Mesothelial cell of epicardium (in vitro differentiated cells): Measurements from ENCODE around the gene HCN4. TPM values are rescaled to one million over a fixed set of nuclear protein-coding genes. Genes with fewer than 3 reads are reported as not detected.

ENCODE experiments used
- DNase-seq, 2 experiments: peaks; one replicate each; pipeline ENCODE4 v3.0.0; 2021; ENCODE audit warnings: low spot score in 2 of 2; ENCODE audit not compliant: unreplicated experiment in 2 of 2
- H3K27ac Mint-ChIP-seq: 2 replicates; pipeline ENCODE4 v1.8.0; 2021; ENCODE audit warnings: mixed read lengths
- H3K27me3 Mint-ChIP-seq: 2 replicates; pipeline ENCODE4 v1.8.0; 2021; ENCODE audit warnings: low read depth, mixed read lengths
- H3K36me3 Mint-ChIP-seq: 2 replicates; pipeline ENCODE4 v1.8.0; 2021; ENCODE audit warnings: mixed read lengths
- H3K4me1 Mint-ChIP-seq: 2 replicates; pipeline ENCODE4 v1.8.0; 2021; ENCODE audit warnings: mixed read lengths
- H3K4me3 Mint-ChIP-seq: 2 replicates; pipeline ENCODE4 v1.8.0; 2021; ENCODE audit warnings: mild to moderate bottlenecking, moderate library complexity, mixed read lengths
- H3K9me3 Mint-ChIP-seq: 2 replicates; pipeline ENCODE4 v1.8.0; 2021; ENCODE audit warnings: mixed read lengths
- total RNA-seq: library from RNA; stranded (reverse); gene quantifications from 3 replicates; pipeline ENCODE4 v1.2.1, GENCODE V29; 2021
- TF ChIP-seq, protein P1 (sequence below): fragments of 200-600 bp; sonication (generic); IDR thresholded peaks from one replicate; pipeline ENCODE4 v1.5.0; 2021; ENCODE audit warnings: antibody characterized with exemption; ENCODE audit not compliant: unreplicated experiment

The HCN4 gene
- total RNA-seq, 1 donor from 2014 or later = 0.69 TPM

DNA sequence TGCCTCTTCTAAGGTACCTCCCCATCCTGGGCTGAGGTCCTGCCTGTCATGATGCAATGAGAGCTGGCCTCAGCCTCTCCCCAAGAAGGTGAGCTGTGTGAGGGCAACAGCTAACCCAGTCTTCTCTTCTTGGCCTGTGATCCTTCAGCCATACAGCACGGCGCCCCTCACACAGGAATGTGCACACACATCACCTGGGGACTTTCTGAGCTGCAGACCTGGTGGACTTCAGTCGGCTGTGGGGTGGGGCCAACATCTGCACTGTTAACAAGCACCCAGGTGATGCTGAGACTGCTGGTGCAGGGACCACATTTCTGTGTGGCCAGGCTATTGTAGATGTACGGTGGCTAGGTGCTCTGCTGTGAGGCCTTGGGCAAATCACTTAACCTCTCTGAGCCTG, 14.5 kb downstream of the HCN4 start:
- H3K36me3 Mint-ChIP-seq = no peaks in the 10 kb centered on the region
- no peak for DNase-seq
- H3K27ac Mint-ChIP-seq = no peak overlapping the region

DNA sequence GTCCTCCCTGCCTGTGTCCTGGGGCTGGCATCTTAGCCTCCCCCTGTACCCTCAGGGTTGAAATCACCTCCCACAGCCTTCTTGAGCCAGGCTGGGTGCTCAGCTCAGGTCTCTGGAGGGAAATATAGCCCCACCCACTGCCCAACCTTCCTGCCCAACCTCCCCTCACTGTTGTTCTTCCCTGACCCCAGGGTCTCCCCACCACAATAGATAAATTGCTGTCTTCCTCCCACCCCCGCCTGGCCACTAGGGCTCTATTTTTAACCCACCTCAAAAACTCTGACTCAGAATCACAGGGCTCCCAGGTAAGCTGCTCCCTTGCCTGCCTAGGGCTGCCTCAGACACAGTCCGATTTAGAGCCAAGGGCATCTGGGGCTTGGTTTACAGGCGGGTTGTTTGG, 15.0 kb downstream of the HCN4 start:
- TF ChIP-seq, protein P1, sequence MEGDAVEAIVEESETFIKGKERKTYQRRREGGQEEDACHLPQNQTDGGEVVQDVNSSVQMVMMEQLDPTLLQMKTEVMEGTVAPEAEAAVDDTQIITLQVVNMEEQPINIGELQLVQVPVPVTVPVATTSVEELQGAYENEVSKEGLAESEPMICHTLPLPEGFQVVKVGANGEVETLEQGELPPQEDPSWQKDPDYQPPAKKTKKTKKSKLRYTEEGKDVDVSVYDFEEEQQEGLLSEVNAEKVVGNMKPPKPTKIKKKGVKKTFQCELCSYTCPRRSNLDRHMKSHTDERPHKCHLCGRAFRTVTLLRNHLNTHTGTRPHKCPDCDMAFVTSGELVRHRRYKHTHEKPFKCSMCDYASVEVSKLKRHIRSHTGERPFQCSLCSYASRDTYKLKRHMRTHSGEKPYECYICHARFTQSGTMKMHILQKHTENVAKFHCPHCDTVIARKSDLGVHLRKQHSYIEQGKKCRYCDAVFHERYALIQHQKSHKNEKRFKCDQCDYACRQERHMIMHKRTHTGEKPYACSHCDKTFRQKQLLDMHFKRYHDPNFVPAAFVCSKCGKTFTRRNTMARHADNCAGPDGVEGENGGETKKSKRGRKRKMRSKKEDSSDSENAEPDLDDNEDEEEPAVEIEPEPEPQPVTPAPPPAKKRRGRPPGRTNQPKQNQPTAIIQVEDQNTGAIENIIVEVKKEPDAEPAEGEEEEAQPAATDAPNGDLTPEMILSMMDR = no peak
- H3K4me1 Mint-ChIP-seq = no peaks in the 10 kb centered on the region
- DNase-seq = no peak
- no peak overlapping the region for H3K27ac Mint-ChIP-seq
- peaks cover 9% of the 10 kb centered on the region for H3K27me3 Mint-ChIP-seq
- no peaks in the 10 kb centered on the region for H3K36me3 Mint-ChIP-seq
- H3K9me3 Mint-ChIP-seq = no peaks in the 10 kb centered on the region
- no peak overlapping the region for H3K4me3 Mint-ChIP-seq

More for the DNA sequence above, 14.5 kb downstream of the HCN4 start:
- no peak overlapping the region for H3K4me3 Mint-ChIP-seq
- H3K9me3 Mint-ChIP-seq = no peaks in the 10 kb centered on the region
- H3K4me1 Mint-ChIP-seq = no peaks in the 10 kb centered on the region
- H3K27me3 Mint-ChIP-seq = peaks cover 9% of the 10 kb centered on the region
- TF ChIP-seq, protein P1 = no peak

DNA sequence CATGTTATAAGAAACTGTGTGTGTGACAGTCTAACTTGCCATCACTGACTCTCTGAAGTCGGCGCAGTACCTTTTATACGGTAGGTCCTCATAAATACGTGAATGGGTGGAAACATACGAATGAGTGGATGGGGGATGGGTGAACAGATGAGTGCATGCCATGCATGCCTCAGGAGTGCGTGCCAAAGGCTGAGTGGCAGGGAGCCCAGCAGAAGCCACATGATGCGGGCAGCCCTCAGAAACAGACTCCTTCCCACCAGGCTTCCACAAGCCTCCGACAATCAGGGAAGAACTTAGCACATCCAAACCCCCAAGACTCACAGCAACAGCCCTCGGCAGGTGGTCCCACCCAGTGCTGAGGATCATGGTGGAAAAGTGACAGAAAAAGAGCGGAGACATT, 16.7 kb downstream of the HCN4 start:
- peaks cover 14% of the 10 kb centered on the region for H3K27me3 Mint-ChIP-seq
- no peaks in the 10 kb centered on the region for H3K9me3 Mint-ChIP-seq
- TF ChIP-seq, protein P1 = no peak
- H3K4me3 Mint-ChIP-seq = no peak overlapping the region
- DNase-seq = no peak
- H3K36me3 Mint-ChIP-seq = no peaks in the 10 kb centered on the region
- no peaks in the 10 kb centered on the region for H3K4me1 Mint-ChIP-seq
- H3K27ac Mint-ChIP-seq = no peak overlapping the region

DNA sequence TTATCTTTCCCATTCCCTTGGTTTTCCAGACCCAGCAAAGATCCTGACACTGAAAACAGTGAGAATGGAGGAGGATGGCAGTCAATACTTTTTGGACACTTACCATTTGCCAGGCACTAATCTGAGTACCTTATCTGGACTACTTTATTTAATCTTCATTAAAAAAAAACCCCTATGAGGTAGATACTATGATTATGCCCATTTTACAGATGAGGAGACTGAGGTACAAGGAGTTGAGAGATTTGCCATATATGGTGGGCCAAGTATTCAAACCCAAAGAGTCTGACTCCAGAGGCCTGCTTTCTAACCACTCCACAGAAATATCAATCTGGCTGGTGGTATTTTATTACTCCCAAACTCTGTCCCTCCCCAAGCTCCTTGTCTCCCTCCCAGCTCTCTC, 19.6 kb downstream of the HCN4 start:
- H3K4me1 Mint-ChIP-seq = no peaks in the 10 kb centered on the region
- no peak overlapping the region for H3K27ac Mint-ChIP-seq
- DNase-seq = no peak
- no peak overlapping the region for H3K4me3 Mint-ChIP-seq
- no peaks in the 10 kb centered on the region for H3K36me3 Mint-ChIP-seq
- H3K27me3 Mint-ChIP-seq = peaks cover 14% of the 10 kb centered on the region
- TF ChIP-seq, protein P1 = no peak
- no peaks in the 10 kb centered on the region for H3K9me3 Mint-ChIP-seq

DNA sequence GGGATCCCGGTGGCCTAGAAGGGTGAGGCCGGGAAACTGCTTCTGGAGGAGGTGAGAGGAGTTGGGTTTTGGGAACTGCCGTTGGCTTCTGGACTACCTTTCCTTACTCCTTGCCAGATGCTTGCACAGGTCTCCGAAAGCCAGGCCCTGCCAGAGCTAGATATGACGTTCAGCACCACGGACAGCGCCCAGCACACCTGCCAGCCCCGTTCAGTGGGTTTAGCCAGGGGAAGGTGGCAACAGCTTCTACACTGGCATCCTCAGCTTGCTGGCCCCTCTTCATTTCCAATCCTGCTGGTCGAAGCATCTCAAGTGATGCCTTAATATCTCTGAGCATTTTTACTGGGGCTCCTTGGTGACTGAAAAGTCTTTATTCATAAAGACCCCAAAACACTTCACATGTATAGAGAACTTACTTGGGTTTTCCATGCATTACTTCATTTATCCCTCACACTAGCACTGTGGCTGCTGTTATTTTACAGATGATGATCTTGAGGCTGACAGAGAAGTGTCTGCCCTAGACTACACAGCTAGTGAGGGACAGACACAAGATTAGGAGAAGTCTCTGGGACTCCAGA, 21.9 kb downstream of the HCN4 start:
- no peaks in the 10 kb centered on the region for H3K4me1 Mint-ChIP-seq
- H3K9me3 Mint-ChIP-seq = no peaks in the 10 kb centered on the region

More for the DNA sequence above, 21.9 kb downstream of the HCN4 start:
- Mint-ChIP-seq H3K36me3 (no peaks in the 10 kb centered on the region), H3K4me3 (no peak overlapping the region), H3K27ac (no peak overlapping the region), H3K27me3 (peaks cover 16% of the 10 kb centered on the region)
- peak; percentile 76 to 89 for DNase-seq
- TF ChIP-seq, protein P1 = no peak
